ENCODE results near the gene ATOX1. TPM values are rescaled to one million over a fixed set of nuclear protein-coding genes. Genes with fewer than 3 reads are reported as not detected.
"Not testable (repeated sequence)": the region's sequence is repeated elsewhere in the genome, so short reads cannot be mapped to it uniquely, and the experiment has no call there.

ATOX1 gene
- total RNA-seq, 1 donor from 2014 or later = 65.4 TPM

GRCh38 chr5:151795426-151795825, 37.0 kb upstream of the ATOX1 start:
- Histone ChIP-seq H3K9me3 (replicated peaks) (no peaks in the 10 kb centered on the region), H3K4me3 (no peak overlapping the region), H3K4me1 (peaks cover 28% of the 10 kb centered on the region), H3K27me3 (ENCODE audit: low read depth) (no peaks in the 10 kb centered on the region), H3K27ac (replicated peaks) (no peak overlapping the region), H3K36me3 (peaks cover 98% of the 10 kb centered on the region)
- intact Hi-C loops (cut with micrococcal nuclease) = no loop called here
- no peak for DNase-seq
- no peak for TF ChIP-seq CTCF (IDR thresholded peaks at IDR 0.05; ENCODE audit: borderline replicate concordance)

- peaks cover 97% of the 10 kb centered on the region for H3K36me3 ChIP-seq
- H3K9me3 ChIP-seq (replicated peaks) = no peaks in the 10 kb centered on the region
- no peak overlapping the region for H3K27ac ChIP-seq (replicated peaks)
- intact Hi-C loops (cut with micrococcal nuclease) = no loop called here
- no peak for TF ChIP-seq CTCF (IDR thresholded peaks at IDR 0.05; ENCODE audit: borderline replicate concordance)
- H3K4me3 ChIP-seq = no peak overlapping the region
- DNase-seq = no peak
- no peaks in the 10 kb centered on the region for H3K27me3 ChIP-seq (ENCODE audit: low read depth)
- H3K4me1 ChIP-seq = peaks cover 13% of the 10 kb centered on the region
Observed at GRCh38 chr5:151793358-151793757, 34.9 kb upstream of the ATOX1 start.

GRCh38 chr5:151787817-151788216, 29.4 kb upstream of the ATOX1 start:
- Histone ChIP-seq H3K4me1 (peaks cover 36% of the 10 kb centered on the region), H3K36me3 (peaks cover 58% of the 10 kb centered on the region), H3K27ac (replicated peaks) (no peak overlapping the region), H3K9me3 (replicated peaks) (no peaks in the 10 kb centered on the region), H3K4me3 (no peak overlapping the region), H3K27me3 (ENCODE audit: low read depth) (no peaks in the 10 kb centered on the region)
- no peak for DNase-seq
- TF ChIP-seq CTCF (IDR thresholded peaks at IDR 0.05; ENCODE audit: borderline replicate concordance) = no peak
- intact Hi-C loops (cut with micrococcal nuclease) = no loop called here

- DNase-seq = no peak
- Histone ChIP-seq H3K9me3 (replicated peaks) (no peaks in the 10 kb centered on the region), H3K27me3 (ENCODE audit: low read depth) (no peaks in the 10 kb centered on the region), H3K4me3 (no peak overlapping the region), H3K4me1 (peaks cover 48% of the 10 kb centered on the region), H3K36me3 (peaks cover 45% of the 10 kb centered on the region), H3K27ac (replicated peaks) (no peak overlapping the region)
- no peak for TF ChIP-seq CTCF (IDR thresholded peaks at IDR 0.05; ENCODE audit: borderline replicate concordance)
- intact Hi-C loops (cut with micrococcal nuclease) = no loop called here
Observed at GRCh38 chr5:151786468-151786867, 28.0 kb upstream of the ATOX1 start.

- no peaks in the 10 kb centered on the region for H3K27me3 ChIP-seq (ENCODE audit: low read depth)
- DNase-seq = no peak
- peaks cover 22% of the 10 kb centered on the region for H3K36me3 ChIP-seq
- no peaks in the 10 kb centered on the region for H3K9me3 ChIP-seq (replicated peaks)
- TF ChIP-seq CTCF (IDR thresholded peaks at IDR 0.05; ENCODE audit: borderline replicate concordance) = no peak
- no peak overlapping the region for H3K27ac ChIP-seq (replicated peaks)
- intact Hi-C loops (cut with micrococcal nuclease) = no loop called here
- H3K4me1 ChIP-seq = peaks cover 66% of the 10 kb centered on the region
- no peak overlapping the region for H3K4me3 ChIP-seq
Observed at GRCh38 chr5:151784141-151784540, 25.7 kb upstream of the ATOX1 start.

GRCh38 chr5:151783664-151784063, 25.2 kb upstream of the ATOX1 start:
- Histone ChIP-seq H3K36me3 (peaks cover 19% of the 10 kb centered on the region), H3K4me1 (peaks cover 71% of the 10 kb centered on the region)
- H3K4me3 ChIP-seq; DNase-seq; H3K9me3 ChIP-seq (replicated peaks); intact Hi-C loops (cut with micrococcal nuclease); H3K27ac ChIP-seq (replicated peaks); H3K27me3 ChIP-seq (ENCODE audit: low read depth): not testable (repeated sequence)
